HCT116 (cell line): Measurements from ENCODE around the gene MORN5. TPM values are rescaled to one million over a fixed set of nuclear protein-coding genes. Genes with fewer than 3 reads are reported as not detected.

Source experiments
- ATAC-seq: fragments of 200-7000 bp; cut with Tn5 transposase; 2 replicates; pipeline ENCODE4 v1.9.1; 2020; ENCODE audit warnings: mild to moderate bottlenecking, moderate library complexity
- BruUV-seq: library from RNA; stranded (reverse); fragments of 400-500 nt; replicated peaks from 2 replicates; lab custom pipeline; 2021; lab: Mats Ljungman, UMichigan
- CTCF ChIA-PET: fragments of 300-600 bp; sonication (Branson Sonifier 250); formaldehyde crosslinking; loops from one replicate; lab custom pipeline; 2021; ENCODE audit warnings: antibody characterized with exemption; lab: Charles Lee
- POLR2A ChIA-PET: fragments of 300-600, 350-600 bp; sonication (Branson Sonifier 250); formaldehyde crosslinking; loops from one replicate; lab custom pipeline; 2021; ENCODE audit warnings: antibody characterized with exemption; lab: Charles Lee
- RAD21 ChIA-PET, 2 experiments: fragments of 300-600 bp; sonication (Branson Sonifier 250); formaldehyde crosslinking; loops; one replicate each; lab custom pipeline; 2023; ENCODE audit warnings: low total read pairs in 2 of 2; ENCODE audit not compliant: uncharacterized antibody in 2 of 2, unreplicated experiment in 2 of 2, low non-redundant PET in 1 of 2; lab: Charles Lee
- DNase-seq: peaks from one replicate; pipeline ENCODE4 v3.0.0-alpha.2; 2010; ENCODE audit warnings: low read depth, low spot score
- H2AFZ ChIP-seq: fragments of 200-600 bp; shearing (Covaris generic), sonication (generic); 2 replicates; pipeline ENCODE4 v1.6.1; 2017; ENCODE audit warnings: low read depth, mixed run types, mixed read lengths, antibody characterized with exemption, low read length; ENCODE audit not compliant: poor library complexity, severe bottlenecking
- H3K27ac ChIP-seq: 2 replicates; pipeline ENCODE4 v1.5.1; 2012; ENCODE audit warnings: low read depth, low read length
- H3K27me3 ChIP-seq: fragments of 200-600 bp; sonication (generic); 2 replicates; pipeline ENCODE4 v1.6.1; 2016; ENCODE audit warnings: mixed run types, low read length, mixed read lengths; ENCODE audit not compliant: insufficient read depth
- H3K36me3 ChIP-seq, 2 experiments: fragments of 200-500 bp in 1 of 2; fragments of 200-600 bp in 1 of 2; sonication (Bioruptor generic) in 1 of 2; sonication (generic) in 1 of 2; 2 replicates each; pipeline versions ENCODE4 v1.5.1 to v1.6.1; 2014 to 2016; ENCODE audit warnings: low read length in 2 of 2, inconsistent platforms in 1 of 2, mixed read lengths in 1 of 2, mixed run types in 1 of 2; ENCODE audit not compliant: insufficient read depth in 2 of 2, control insufficient read depth in 1 of 2
- H3K4me1 ChIP-seq, 2 experiments: fragments of 200-600 bp in 1 of 2; sonication (generic) in 1 of 2; 2 replicates each; pipeline versions ENCODE4 v1.5.1 to v1.6.1; 2012 to 2017; ENCODE audit warnings: low read length in 2 of 2, inconsistent platforms in 1 of 2, mild to moderate bottlenecking in 1 of 2, mixed read lengths in 1 of 2, mixed run types in 1 of 2, moderate library complexity in 1 of 2; ENCODE audit not compliant: insufficient read depth in 2 of 2, control insufficient read depth in 1 of 2
- H3K4me2 ChIP-seq: fragments of 200-600 bp; sonication (generic); 2 replicates; pipeline ENCODE4 v1.6.1; 2017; ENCODE audit warnings: mixed run types, low read length, mixed read lengths
- H3K4me3 ChIP-seq, 2 experiments: fragments of 200-600 bp in 1 of 2; sonication (generic) in 1 of 2; replicated peaks in 1 of 2; 2 replicates each; pipeline ENCODE4 v1.5.1; 2011 to 2016; ENCODE audit warnings: low read length in 2 of 2, control low read depth in 1 of 2, low read depth in 1 of 2, mild to moderate bottlenecking in 1 of 2, mixed read lengths in 1 of 2, mixed run types in 1 of 2
- H3K79me2 ChIP-seq: fragments of 200-600 bp; sonication (generic); 2 replicates; pipeline ENCODE4 v1.6.1; 2017; ENCODE audit warnings: mild to moderate bottlenecking, mixed run types, low read length, moderate library complexity, mixed read lengths; ENCODE audit not compliant: insufficient read depth
- H3K9ac ChIP-seq: fragments of 200-600 bp; sonication (generic); 2 replicates; pipeline ENCODE4 v1.6.1; 2016; ENCODE audit warnings: low read length, mixed read lengths
- H3K9me2 ChIP-seq: fragments of 200-600 bp; sonication (generic), shearing (Covaris generic); 2 replicates; pipeline ENCODE4 v1.6.1; 2017; ENCODE audit warnings: mixed run types, mild to moderate bottlenecking, moderate library complexity; ENCODE audit not compliant: insufficient read depth
- H3K9me3 ChIP-seq, 2 experiments: fragments of 200-500 bp in 1 of 2; fragments of 200-600 bp in 1 of 2; sonication (Bioruptor generic) in 1 of 2; sonication (generic) in 1 of 2; 2 replicates each; pipeline ENCODE4 v1.6.1; 2014 to 2017; ENCODE audit warnings: low read length in 2 of 2, mixed read lengths in 2 of 2, inconsistent platforms in 1 of 2, low read depth in 1 of 2, mild to moderate bottlenecking in 1 of 2, mixed run types in 1 of 2, moderate library complexity in 1 of 2; ENCODE audit not compliant: control insufficient read depth in 1 of 2, insufficient read depth in 1 of 2
- H4K20me1 ChIP-seq: fragments of 200-600 bp; sonication (generic), shearing (Covaris generic); 2 replicates; pipeline ENCODE4 v1.6.1; 2017; ENCODE audit warnings: mixed run types, mild to moderate bottlenecking, moderate library complexity; ENCODE audit not compliant: insufficient read depth
- CEBPB ChIP-seq: IDR thresholded peaks from 2 replicates; pipeline ENCODE4 v1.6.1; 2012; ENCODE audit warnings: low read depth
- EZH2 ChIP-seq: fragments of 200-600 bp; sonication (generic); IDR thresholded peaks from 2 replicates; pipeline ENCODE4 v1.6.1; 2017; ENCODE audit warnings: antibody characterized with exemption, mixed run types
- JUND ChIP-seq: IDR thresholded peaks from 2 replicates; pipeline ENCODE4 v1.6.1; 2012
- POLR2AphosphoS5 ChIP-seq: IDR thresholded peaks from 2 replicates; pipeline ENCODE4 v1.6.1; 2011; ENCODE audit warnings: mild to moderate bottlenecking, low read depth, low read length, moderate library complexity
- RAD21 ChIP-seq: IDR thresholded peaks from 2 replicates; pipeline ENCODE4 v1.6.1; 2012; ENCODE audit warnings: low read depth, mild to moderate bottlenecking
- SIN3A ChIP-seq: IDR thresholded peaks from 2 replicates; pipeline ENCODE4 v1.6.1; 2012; ENCODE audit warnings: low read depth
- SP1 ChIP-seq: IDR thresholded peaks from 2 replicates; pipeline ENCODE4 v1.6.1; 2012; ENCODE audit warnings: low read depth
- YY1 ChIP-seq: IDR thresholded peaks from 2 replicates; pipeline ENCODE4 v1.6.1; 2011; ENCODE audit warnings: low read length, low read depth, moderate library complexity, mild to moderate bottlenecking; ENCODE audit not compliant: insufficient replicate concordance; ENCODE audit errors: extremely low read depth
- ZFX ChIP-seq: fragments of 450-650 bp; IDR thresholded peaks from 2 replicates; pipeline ENCODE4 v1.6.1; 2017
- intact Hi-C: fragments of 100-400 bp; cut with micrococcal nuclease; formaldehyde crosslinking; loops from 2 replicates; pipeline ENCODE4 v1.10.0; 2022
- total RNA-seq: library from RNA; stranded (reverse); gene quantifications from one replicate; pipeline ENCODE4 v1.2.1, GENCODE V29; 2021; ENCODE audit not compliant: unreplicated experiment
- TF ChIP-seq, protein P1 (sequence below): IDR thresholded peaks from 2 replicates; pipeline ENCODE4 v1.6.1; 2012

MORN5 gene
- total RNA-seq, 1 experiment from 2014 or later: not detected

- no peak for DNase-seq
- Histone ChIP-seq H3K79me2 (no peaks in the 10 kb centered on the region), H3K4me1 (peaks cover 0 to 7% of the 10 kb centered on the region in 2 experiments; a peak in 2 of 4 replicates), H3K9ac (no peak overlapping the region), H3K27me3 (no peaks in the 10 kb centered on the region), H3K36me3 (no peaks in the 10 kb centered on the region), H2AFZ (no peak overlapping the region), H3K4me3 (no peak overlapping the region), H3K27ac (no peak overlapping the region), H3K4me2 (no peak overlapping the region), H3K9me2 (no peaks in the 10 kb centered on the region), H3K9me3 (no peaks in the 10 kb centered on the region), H4K20me1 (no peaks in the 10 kb centered on the region)
- TF ChIP-seq, protein P1, sequence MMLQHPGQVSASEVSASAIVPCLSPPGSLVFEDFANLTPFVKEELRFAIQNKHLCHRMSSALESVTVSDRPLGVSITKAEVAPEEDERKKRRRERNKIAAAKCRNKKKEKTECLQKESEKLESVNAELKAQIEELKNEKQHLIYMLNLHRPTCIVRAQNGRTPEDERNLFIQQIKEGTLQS: no peak
- TF ChIP-seq ZFX (no peak), YY1 (no peak), POLR2AphosphoS5 (no peak)
- no peak for ATAC-seq
- intact Hi-C loops: no loop called here
- BruUV-seq: no TSS peak
- ChIA-PET POLR2A (no interaction called here), RAD21 (no interaction called here), CTCF (interaction anchor here (0.8 to 3.0 kb wide), 2 partner anchors 9 to 11 kb away, joined by 3 to 11 read pairs; no protein-coding TSS in a partner anchor)
Observed at GRCh38 chr9:122133984-122134535, 25.6 kb upstream of the MORN5 start.

DNA sequence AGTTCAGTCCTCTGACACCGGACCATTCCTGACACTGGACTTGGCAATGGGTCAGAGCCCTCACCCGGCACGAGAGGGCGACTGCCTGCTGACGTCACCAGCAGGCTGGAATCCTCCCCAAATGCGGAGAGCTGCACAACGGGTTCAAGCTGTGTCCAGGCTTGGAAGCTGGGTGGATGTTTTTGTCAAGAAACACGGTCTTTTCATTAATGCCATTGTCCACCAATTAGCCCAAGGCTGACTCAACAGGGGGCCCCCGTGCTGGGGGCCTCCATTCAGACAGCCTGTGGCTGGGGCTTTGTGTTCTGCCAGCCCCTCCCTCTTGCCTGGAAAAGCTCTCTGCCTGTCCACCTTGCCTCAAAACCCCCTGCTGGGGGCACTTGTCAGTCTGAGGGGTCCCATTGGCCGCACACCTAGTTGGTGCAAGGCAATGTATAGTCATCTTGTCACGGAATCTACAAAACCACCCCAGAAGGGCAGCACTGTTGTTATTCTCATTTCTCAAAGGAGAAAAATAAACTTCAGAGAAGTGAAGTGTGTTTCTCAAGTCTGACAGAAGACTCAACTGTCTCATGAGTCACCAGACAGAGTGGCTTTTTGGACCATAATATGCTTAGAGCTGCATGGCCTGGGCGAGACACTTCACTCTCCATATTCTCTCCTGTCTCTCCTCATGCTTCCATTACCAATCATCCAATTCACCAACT is 24.7 kb upstream of the MORN5 start:
- Histone ChIP-seq H2AFZ (no peak overlapping the region), H4K20me1 (no peaks in the 10 kb centered on the region), H3K4me3 (no peak overlapping the region), H3K36me3 (no peaks in the 10 kb centered on the region), H3K79me2 (no peaks in the 10 kb centered on the region), H3K27ac (no peak overlapping the region), H3K4me2 (no peak overlapping the region), H3K27me3 (no peaks in the 10 kb centered on the region), H3K9me2 (no peaks in the 10 kb centered on the region), H3K9me3 (no peaks in the 10 kb centered on the region), H3K4me1 (peaks cover 0 to 15% of the 10 kb centered on the region in 2 experiments; a peak in 2 of 4 replicates), H3K9ac (no peak overlapping the region)
- intact Hi-C loops: no loop called here
- ChIA-PET POLR2A (no interaction called here), CTCF (interaction anchor here (3.0 kb wide), 1 partner anchor 10 kb away, joined by 11 read pairs; no protein-coding TSS in a partner anchor), RAD21 (no interaction called here)
- ATAC-seq (no peak), DNase-seq (no peak)
- TF ChIP-seq RAD21 (no peak), EZH2 (no peak), SIN3A (no peak), CEBPB (no peak), JUND (no peak), SP1 (no peak)
- BruUV-seq: no TSS peak
